ENCODE measurements around the gene MED25.

MED25 gene

DNA sequence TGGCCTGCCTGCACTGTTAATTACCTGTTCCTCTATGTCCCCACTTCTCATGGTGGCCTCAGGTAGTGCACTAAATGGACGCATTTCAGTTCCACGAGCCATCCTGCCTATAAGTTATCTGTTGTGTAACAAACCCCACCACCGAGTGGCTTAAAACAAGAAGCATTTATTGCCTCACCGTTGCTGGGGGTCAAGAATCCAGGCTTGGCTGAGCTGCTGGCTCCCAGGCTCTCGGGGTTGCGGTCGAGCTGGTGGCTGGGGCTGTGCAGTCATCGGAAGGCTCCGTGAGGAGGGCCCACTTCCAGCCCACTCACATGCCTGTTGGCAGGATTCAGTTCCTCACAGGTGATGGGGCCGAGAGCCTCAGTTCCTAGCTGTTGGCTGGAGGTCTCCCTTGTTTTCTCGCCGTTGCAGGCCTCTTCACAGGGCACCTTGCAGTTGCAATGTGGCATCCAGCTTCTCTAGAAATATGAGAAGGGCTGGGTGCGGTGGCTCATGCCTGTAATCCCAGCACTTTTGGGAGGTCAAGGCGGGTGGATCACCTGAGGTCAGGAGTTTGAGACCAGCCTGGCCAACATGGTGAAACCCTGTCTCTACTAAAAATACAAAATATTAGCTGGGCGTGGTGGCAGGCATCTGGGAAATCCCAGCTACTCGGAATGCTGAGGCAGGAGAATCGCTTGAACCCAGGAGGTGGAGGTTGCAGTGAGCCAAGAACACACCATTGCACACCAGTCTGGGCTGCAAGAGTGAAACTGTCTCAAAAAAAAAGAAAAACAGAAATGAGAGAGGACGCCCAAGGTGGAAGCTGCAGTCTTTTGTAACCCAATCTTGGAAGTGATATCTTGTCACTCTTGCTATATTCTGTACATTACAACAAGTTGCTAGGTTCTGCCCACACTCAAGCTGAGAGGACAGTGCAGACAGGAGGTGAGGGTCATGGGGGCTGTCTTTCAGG, 26.3 kb downstream of the MED25 start:
- no peak for DNase-seq (ENCODE audit: low read depth in 2 of 2)

DNA sequence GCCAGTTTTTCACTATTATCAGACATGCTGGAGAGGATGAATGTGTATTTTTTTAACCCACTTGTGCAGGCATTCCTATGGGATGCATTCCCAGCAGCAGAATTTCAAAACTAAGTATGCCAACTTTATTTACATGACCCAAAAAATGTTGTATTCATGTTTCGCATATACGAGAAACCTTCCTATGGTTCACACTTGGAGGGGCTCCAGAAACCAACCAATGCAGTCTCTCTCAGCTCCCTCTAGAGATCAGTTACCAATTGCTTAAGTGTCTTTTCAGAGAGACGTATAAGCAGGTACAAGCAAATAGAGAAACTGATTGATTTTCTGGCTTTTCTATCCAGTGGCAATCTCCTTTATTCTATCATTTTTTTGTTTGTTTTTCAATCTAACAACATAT, 27.3 kb downstream of the MED25 start:
- no peak for DNase-seq (ENCODE audit: low read depth in 2 of 2)

GRCh38 chr19:49846408-49846807, 28.3 kb downstream of the MED25 start:
- no peak for DNase-seq (ENCODE audit: low read depth in 2 of 2)

DNA sequence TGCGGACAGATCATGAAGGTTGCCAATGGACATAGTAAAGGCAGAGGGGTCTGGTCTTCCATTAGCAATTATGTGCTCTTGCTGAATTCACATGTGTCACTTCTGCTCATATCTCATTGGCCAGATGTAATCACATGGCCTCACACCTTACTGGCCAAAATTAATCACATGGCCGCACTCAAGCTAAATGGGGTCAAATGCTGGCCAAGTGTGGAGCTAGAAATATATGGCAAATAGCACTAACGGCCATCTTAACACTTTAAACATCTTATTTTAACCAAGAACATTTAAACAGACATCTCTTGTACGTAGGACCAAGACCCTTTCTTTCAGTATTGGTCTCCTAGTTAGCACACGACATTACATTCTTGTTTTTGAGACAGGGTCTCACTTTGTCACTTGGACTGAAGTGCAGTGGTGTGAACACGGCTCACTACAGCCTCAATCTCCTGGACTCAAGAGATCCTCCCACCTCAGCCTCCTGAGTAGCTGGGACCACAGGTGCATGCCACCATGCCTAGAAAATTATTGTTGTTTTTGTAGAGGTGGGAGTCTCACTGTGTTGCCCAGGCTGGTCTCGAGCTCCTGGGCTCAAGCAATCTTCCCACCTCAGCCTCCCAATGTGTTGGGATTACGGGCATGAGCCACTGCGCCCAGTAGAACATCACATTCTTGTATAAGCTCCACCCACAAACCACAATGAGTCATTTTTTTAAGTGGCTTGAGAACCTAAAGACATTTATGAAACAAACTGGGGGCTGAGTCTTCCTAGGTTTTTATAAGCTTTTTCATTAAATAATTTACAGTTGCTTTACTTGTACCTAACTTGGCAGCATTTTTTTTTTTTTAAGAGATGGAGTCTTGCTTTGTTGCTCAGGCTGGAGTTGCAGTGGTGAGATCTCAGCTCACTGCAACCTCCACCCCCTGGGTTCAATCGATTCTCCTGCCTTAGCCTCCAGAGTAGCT, 29.9 kb downstream of the MED25 start:
- DNase-seq (ENCODE audit: low read depth in 2 of 2) = no peak

DNA sequence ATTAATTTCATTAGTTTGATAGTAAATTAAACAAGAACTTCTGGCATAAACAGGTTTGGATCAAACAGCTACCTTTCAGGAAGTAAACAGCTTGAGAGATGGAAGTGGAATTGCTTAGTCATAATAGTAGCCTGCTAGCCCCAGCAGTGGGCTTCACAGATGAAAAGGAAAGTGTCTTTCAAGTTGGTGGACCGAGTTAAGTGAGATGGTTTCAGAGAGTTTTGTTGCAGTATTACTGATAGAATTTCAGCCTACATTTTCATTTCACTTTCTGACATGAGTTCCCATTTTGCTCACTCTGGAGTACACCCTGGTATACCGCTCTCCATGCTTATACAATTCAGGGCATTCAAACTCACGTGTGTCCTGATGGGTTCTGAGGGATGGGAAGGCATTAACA, 30.8 kb downstream of the MED25 start:
- no peak for DNase-seq (ENCODE audit: low read depth in 2 of 2)

GRCh38 chr19:49849433-49850220, 31.5 kb downstream of the MED25 start:
- DNase-seq (ENCODE audit: low read depth in 2 of 2) = no peak

DNA sequence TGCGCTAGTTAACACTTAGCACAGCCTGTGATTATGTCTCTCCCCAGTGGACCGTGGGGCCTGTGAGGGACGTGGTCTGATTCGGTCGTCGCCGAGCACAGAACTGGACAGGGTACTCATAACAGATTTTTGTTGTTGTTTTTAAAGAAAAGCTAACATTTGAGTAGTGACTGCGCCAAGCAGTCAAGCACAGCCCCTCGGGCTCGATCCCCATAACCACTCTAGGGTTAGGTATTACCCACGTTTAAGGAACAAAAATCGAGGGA, 32.1 kb downstream of the MED25 start:
- DNase-seq (ENCODE audit: low read depth in 2 of 2) = no peak

DNA sequence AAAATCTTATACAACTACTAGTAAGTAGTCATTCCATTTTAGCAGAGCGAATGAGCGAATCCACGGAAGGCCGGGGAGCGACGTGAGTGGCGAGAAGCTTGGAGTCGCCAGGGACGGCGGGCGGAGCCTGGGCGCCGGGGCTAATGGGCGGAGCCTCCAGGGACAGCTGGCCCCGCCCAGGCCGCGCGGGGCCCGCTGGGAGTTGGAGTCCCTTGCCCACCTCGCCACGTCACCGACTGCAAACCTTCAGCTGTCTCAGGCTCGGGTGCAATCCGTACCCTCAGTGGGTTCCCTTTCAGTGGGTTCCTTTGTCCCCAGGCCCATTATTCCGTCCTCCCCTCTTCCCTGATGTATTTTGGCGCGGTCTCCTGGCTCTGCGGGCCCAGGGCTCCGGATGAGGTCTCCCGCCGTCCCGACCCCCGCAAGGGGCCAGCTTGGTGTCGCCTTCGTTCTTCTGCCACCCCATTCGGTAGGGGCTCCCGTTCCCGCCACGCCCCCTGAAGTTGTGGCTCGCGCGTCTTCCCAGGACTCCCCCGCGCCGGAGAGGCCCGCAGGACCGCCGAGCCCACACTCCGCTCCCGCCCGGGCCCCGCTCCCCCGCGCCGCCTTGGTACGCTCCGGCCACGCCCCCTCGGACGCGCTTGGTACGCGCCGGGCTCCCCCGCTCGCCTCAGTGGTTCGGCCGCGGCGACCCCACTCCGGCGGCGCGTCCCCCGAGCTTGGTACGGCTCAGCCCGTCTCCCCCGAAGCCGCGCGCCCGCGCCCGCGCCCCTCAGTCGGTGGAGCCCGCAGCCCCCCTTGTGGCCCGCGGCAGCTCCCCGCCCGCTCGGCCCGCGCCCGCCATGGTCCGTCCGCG, 32.6 kb downstream of the MED25 start, which contains the start of gene PTOV1:
TSS of gene PTOV1 (plus strand) at position 673 of the 856 bp plus-strand sequence.
- DNase-seq (ENCODE audit: low read depth in 2 of 2) = peak; percentile 85

DNA sequence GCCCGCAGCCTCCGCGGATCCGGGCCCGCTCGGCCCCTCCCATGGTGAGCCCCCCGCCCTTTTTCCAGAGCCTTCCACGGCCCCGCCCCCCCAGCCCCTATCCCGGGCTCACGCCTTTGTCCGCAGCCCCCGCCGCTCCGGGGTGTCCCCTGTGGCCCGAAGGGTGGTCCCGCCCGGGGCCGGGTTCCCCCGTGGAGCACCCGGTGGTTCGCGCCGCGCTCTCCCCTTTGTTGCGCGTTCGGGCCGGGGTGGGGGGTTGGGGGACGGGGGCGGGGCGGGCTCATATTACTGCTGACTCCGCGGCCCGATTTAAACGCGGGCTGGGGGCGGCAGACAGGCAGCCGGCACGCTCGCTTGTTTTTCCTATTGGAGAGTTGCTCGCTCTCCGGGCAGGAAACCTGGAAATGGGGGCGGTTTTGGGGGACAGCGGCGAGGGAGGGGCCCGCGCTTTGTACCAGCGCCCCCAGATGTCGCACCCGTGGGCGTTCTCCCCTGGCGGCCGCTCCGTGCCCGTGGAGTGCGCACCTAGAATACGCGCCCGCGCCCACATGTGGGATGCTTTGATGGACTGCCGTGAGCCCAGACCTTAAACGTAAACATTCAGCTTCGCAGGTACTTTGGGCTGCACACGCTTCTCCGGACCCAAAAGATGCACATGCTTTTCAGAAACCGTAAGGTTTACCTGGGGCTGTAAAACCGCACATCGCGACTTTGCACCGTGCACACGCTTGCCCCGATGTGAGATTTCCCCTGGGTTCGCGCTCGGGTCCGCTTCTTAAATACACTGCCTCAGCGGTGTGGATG, 33.6 kb downstream of the MED25 start:
- DNase-seq (ENCODE audit: low read depth in 2 of 2) = no peak

DNA sequence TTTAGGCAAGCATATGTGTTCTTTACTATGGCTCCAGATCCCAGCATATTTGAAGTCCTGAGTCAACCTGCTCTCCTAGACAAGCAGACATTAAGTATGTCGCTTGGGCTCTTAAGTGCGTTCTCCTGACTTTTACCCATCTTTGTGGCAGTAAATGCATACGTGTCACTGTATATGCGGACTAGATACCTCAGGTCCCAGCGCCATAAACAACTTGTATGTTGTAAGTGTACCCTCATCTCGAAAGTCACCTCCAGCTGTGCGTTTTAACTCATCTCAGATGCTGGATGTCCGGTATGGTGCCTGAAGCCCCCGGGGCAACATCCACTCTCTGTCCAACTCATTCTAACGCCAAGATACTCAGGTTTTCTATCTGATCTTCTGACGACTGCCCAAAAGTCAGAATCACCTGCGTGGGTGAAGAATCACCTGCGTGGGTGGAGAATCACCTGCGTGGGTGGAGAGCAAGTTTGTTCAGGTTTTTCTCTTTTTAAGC, 34.6 kb downstream of the MED25 start:
- no peak for DNase-seq (ENCODE audit: low read depth in 2 of 2)

DNA sequence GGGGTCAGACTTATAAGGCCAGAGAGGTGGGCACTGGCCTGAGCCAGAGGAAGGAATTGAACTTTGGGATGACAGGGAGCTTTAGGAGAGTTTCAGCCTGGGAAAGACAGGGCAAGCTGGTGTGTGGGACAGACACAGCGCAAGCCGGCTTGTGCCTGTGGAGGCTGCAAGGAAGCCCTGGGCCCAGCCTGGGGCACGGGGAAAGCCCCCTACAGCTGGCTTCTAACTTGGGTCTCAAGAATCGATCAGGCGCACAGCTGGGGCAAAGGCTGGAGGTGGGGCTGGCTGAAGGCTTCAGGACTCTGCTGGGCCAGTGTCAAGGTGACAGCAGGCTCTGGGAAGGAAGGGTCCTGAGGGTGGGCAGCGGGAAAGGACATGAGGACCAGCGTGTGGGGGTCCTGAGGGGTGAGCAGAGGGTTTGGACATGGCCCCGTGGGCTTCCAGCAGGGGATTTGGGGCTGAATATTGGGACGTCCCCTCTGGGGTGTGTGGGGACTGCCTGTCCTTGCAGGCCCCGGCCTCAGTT, 35.8 kb downstream of the MED25 start:
- DNase-seq (ENCODE audit: low read depth in 2 of 2) = no peak

GRCh38 chr19:49854378-49855263, 36.5 kb downstream of the MED25 start:
- no peak for DNase-seq (ENCODE audit: low read depth in 2 of 2)

DNA sequence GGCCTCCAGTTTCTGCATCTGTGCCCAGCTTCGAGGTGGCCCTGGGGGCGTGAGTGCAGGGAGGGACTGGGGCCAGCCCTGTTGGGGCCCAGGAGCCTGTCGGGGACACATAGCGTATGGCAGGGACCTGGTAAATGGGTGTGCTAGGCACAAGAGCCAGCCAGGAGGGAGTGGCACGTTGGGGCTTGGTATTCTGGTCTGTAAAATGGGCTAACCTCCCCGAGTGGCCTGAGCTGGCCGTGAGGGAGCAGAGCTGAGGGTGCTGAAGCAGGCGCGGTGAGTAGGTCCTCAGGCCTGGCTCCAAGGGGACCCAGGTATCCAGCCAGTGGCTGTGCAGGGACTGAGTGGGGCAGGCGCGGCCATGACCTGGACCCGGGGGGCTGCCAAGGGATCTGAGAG, 37.2 kb downstream of the MED25 start:
- no peak for DNase-seq (ENCODE audit: low read depth in 2 of 2)

DNA sequence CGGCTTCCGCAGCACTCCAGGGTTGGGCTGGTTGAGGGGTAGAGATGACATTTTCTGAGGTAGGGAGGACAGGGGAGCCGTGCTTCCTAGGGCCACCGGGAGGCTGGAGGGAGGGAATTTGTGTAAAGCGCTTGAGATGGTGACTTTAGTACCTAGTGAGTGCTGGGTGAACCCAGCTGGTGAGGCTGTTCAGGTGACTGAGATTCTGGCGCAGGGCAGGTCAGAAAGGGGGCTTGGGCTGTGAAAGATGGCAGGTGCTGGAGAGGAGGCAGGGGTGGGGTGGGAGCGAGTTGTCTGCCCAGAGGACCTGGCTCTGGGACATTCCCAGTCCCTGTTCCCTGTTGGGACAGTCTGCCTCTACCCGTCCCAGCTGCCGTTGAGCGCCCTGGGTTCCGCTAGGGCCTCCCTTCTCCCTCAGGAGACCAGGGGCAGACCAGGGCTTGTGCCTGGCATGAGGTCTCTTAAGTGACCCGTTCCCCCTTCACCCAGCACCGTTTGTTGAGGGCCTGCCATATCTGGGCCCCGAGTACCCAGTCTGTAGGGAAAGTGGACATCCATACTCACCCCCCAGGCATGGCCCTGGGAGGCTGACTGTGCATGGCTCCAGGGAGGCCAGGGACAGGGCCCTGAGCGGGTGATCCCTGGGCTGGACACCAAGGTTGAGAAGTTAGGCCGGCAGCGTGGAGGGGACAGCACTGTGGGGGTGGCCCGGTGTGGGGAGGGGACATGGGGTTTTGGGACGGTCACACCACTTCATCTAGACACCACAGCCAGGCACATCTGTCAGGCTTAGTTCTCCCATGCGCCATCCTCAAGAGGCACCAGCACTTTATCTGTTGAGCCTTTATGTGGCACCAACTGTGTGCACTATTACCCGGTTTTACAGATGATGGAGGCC, 37.8 kb downstream of the MED25 start:
- DNase-seq (ENCODE audit: low read depth in 2 of 2) = no peak

- no peak for DNase-seq (ENCODE audit: low read depth in 2 of 2)
Observed at GRCh38 chr19:49856574-49857021, 38.5 kb downstream of the MED25 start.

DNA sequence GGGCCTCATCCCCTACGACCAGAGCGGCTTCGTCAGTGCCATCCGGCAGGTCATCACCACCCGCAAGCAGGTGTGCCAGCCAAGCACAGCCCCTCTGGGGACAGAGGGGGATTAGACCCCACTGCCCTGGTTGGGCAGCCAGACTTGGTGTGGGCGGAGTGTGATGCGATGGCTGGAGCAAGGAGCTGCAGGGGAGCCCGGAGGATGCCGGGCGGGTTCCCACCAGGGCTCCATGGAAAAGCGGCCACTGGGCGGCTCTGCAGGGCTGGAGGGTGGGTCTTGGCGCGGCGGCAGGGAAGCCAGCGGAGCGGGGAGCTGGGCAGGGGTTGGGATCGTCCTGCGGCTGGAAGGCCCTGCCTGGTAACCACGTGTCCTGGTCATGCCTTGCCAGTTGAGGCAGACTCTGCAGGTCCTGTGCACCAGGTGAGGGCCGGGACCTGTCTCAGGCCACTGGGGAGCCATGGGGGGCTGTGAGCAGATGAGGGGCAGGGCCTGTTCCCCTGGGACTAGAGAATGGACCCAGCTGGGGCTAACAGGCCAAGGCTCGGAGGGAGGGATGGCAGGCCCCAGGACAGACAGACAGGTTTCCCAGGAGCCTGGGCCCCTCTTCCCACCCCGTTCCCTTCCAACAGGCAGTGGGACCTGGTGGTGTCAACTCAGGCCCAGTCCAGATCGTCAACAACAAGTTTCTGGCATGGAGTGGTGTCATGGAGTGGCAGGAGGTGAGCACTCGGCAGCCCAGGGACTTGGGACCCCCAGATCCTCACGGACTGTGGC, 39.2 kb downstream of the MED25 start:
- no peak for DNase-seq (ENCODE audit: low read depth in 2 of 2)

GRCh38 chr19:49857838-49858087, 39.7 kb downstream of the MED25 start:
- DNase-seq (ENCODE audit: low read depth in 2 of 2) = no peak
